ENCODE measurements around the gene FRMPD1. TPM values are rescaled to one million over a fixed set of nuclear protein-coding genes. Genes with fewer than 3 reads are reported as not detected.

The FRMPD1 gene
- total and polyA plus RNA-seq, 2 of the 13 experiments (the other 11 are each of a cell fraction or from before 2014, with no cell fraction given) = not detected

DNA sequence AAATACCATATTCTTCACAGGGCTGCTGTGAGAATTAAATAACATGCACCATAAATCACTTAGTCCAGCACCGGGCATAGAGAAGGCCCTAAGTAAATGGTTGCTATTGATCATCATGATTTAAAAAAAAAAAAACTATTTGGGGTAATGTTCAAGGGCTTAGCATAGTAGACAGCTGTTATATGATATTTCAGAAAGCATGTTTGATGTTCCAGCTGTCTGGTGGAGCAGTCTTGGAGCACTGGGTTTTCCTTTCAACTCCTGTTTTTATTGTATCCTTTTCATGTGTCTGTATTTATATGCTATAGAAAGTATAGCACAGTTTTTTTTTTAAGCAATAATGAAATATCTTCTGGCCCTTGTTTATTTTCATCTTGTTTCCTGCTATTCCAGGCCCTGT lies 30.4 kb upstream of the FRMPD1 start:
- intact Hi-C loops (cut with micrococcal nuclease; ENCODE audit: unreplicated experiment) = no loop called here

More for the DNA sequence above, 30.4 kb upstream of the FRMPD1 start:
- no peaks in the 10 kb centered on the region for H3K4me1 ChIP-seq (ENCODE audit: insufficient read depth, low read length)
- H4K20me1 ChIP-seq (ENCODE audit: insufficient read depth, low read length) = no peaks in the 10 kb centered on the region
- no peak overlapping the region for H3K9ac ChIP-seq (ENCODE audit: insufficient read depth, low read depth, low read length)
- ChIA-PET POLR2A (no interaction called here), CTCF (ENCODE audit: low intra/inter-chr PET ratio, low total read pairs) (no interaction called here)
- WGBS (ENCODE audit: low lambda C conversion rate) = 0% methylated on average over 1 of the region's 1 CpG
- H3K79me2 ChIP-seq (ENCODE audit: insufficient read depth, low read length) = no peaks in the 10 kb centered on the region
- DNase-seq (ENCODE audit: low spot score) (no peak), ATAC-seq (no peak), FAIRE-seq (no peak)
- no peak overlapping the region for H3K4me2 ChIP-seq (ENCODE audit: low read depth, low read length)
- in situ Hi-C loops (cut with HindIII; ENCODE audit: extremely low pct_ligation_motif_present, low pct_unique_long_range_greater_than_20kb) = no loop called here
- H2AFZ ChIP-seq (ENCODE audit: low read length) = no peak overlapping the region
- no peak overlapping the region for H3K27ac ChIP-seq (ENCODE audit: extremely low read length, insufficient read depth, low read length)
- BruUV-seq (replicated peaks) = no TSS peak
- H3K36me3 ChIP-seq (replicated peaks in 1 of 2; ENCODE audit: control insufficient read depth in 1 of 2, insufficient read depth in 2 of 2, low read length in 2 of 2) = no peaks in the 10 kb centered on the region
- H3K9me3 ChIP-seq (ENCODE audit: low read length) = no peaks in the 10 kb centered on the region
- H3K27me3 ChIP-seq (ENCODE audit: control insufficient read depth in 1 of 2, insufficient read depth in 2 of 2, low read length in 2 of 2) = peaks cover 0 to 46% of the 10 kb centered on the region in 2 experiments; a peak in 3 of 5 replicates
- H3K4me3 ChIP-seq (replicated peaks in 1 of 3; ENCODE audit: insufficient read depth in 1 of 3, low read depth in 2 of 3, low read length in 3 of 3) = no peak overlapping the region
- TF ChIP-seq, protein P1, sequence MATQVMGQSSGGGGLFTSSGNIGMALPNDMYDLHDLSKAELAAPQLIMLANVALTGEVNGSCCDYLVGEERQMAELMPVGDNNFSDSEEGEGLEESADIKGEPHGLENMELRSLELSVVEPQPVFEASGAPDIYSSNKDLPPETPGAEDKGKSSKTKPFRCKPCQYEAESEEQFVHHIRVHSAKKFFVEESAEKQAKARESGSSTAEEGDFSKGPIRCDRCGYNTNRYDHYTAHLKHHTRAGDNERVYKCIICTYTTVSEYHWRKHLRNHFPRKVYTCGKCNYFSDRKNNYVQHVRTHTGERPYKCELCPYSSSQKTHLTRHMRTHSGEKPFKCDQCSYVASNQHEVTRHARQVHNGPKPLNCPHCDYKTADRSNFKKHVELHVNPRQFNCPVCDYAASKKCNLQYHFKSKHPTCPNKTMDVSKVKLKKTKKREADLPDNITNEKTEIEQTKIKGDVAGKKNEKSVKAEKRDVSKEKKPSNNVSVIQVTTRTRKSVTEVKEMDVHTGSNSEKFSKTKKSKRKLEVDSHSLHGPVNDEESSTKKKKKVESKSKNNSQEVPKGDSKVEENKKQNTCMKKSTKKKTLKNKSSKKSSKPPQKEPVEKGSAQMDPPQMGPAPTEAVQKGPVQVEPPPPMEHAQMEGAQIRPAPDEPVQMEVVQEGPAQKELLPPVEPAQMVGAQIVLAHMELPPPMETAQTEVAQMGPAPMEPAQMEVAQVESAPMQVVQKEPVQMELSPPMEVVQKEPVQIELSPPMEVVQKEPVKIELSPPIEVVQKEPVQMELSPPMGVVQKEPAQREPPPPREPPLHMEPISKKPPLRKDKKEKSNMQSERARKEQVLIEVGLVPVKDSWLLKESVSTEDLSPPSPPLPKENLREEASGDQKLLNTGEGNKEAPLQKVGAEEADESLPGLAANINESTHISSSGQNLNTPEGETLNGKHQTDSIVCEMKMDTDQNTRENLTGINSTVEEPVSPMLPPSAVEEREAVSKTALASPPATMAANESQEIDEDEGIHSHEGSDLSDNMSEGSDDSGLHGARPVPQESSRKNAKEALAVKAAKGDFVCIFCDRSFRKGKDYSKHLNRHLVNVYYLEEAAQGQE (IDR thresholded peaks at IDR 0.05; ENCODE audit: borderline replicate concordance in 1 of 2, low read depth in 1 of 2, low read length in 2 of 2) = no peak
- no peak for TF ChIP-seq ZNF333 (CRISPR knock-in tag; IDR thresholded peaks at IDR 0.05; ENCODE audit: borderline replicate concordance)
- no peak for TF ChIP-seq ZNF232 (CRISPR knock-in tag; IDR thresholded peaks at IDR 0.05; ENCODE audit: borderline replicate concordance)
- TF ChIP-seq PHF21A (CRISPR knock-in tag; IDR thresholded peaks at IDR 0.05) = no peak
- no peak for TF ChIP-seq ZNF556 (CRISPR knock-in tag; IDR thresholded peaks at IDR 0.05; ENCODE audit: borderline replicate concordance)
- TF ChIP-seq, protein P2, sequence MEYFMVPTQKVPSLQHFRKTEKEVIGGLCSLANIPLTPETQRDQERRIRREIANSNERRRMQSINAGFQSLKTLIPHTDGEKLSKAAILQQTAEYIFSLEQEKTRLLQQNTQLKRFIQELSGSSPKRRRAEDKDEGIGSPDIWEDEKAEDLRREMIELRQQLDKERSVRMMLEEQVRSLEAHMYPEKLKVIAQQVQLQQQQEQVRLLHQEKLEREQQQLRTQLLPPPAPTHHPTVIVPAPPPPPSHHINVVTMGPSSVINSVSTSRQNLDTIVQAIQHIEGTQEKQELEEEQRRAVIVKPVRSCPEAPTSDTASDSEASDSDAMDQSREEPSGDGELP (IDR thresholded peaks at IDR 0.05; ENCODE audit: borderline replicate concordance, low read depth) = no peak
- TF ChIP-seq ZNF562 (CRISPR knock-in tag; IDR thresholded peaks at IDR 0.05; ENCODE audit: borderline replicate concordance) = no peak
- TF ChIP-seq STAG1 (CRISPR knock-in tag; IDR thresholded peaks at IDR 0.05) = no peak
- no peak for TF ChIP-seq ATAD3A (CRISPR knock-in tag; IDR thresholded peaks at IDR 0.05)
- TF ChIP-seq ZMYM4 (CRISPR knock-in tag; IDR thresholded peaks at IDR 0.05) = no peak

Data from HepG2 (cell line).